Epithelial cell of proximal tubule (primary cell): ENCODE measurements around the gene RNF17. TPM values are rescaled to one million over a fixed set of nuclear protein-coding genes. Genes with fewer than 3 reads are reported as not detected.

Experiments used
- DNase-seq: peaks from one replicate; pipeline ENCODE4 v3.0.0-alpha.2; 2011; ENCODE audit warnings: low read depth
- H3K4me3 ChIP-seq: 2 replicates; pipeline ENCODE4 v1.5.1; 2011; ENCODE audit warnings: low read depth, mild to moderate bottlenecking, low read length
- total RNA-seq: library from RNA; depleted of rRNA; stranded (reverse); fragments of >200 nt; gene quantifications from 2 replicates; pipeline ENCODE4 v1.2.3, GENCODE V29; 2015
- TF ChIP-seq, protein P1 (sequence below): conservative IDR thresholded peaks from 2 replicates; pipeline ENCODE4 v1.5.1; 2012; ENCODE audit warnings: low read depth, mild to moderate bottlenecking, low read length

RNF17 gene
- total RNA-seq, 1 donor from 2014 or later: 1.8 TPM

DNA sequence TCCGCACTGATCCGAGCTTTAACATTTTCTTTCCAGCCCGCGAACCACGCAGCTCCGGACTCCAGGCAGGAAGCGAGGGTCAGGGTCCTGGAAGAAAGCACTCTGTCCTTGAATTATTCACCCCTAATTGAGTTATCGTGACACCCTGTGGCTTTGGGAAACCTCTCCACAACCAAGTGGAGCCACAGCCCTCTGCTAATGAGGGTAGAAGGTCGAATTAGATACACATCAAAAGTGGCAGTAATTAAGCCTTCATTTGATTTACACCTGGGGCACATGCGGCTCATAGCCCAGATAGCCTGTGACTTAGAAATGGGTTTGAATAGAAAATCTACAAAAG lies 15.9 kb upstream of the RNF17 start:
- no peak overlapping the region for H3K4me3 ChIP-seq
- DNase-seq: no peak

DNA sequence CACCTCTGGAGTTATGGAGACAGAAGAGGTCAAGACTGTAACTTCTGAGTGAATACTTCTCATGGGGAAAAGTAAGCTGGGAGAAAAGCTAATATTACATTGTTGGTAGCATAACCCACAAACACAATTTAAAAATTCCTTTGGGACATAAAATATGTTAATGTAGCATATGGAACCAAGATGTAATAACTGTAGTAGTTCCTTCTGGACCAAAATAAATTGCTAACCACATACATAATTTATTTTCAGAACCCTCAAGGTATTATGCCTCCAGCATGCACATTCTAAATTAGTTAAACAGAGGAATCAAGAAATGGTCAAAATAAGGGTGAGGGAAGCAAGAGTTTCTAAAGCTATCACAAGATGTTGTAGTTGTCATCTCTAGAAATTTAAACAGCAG lies 4.8 kb upstream of the RNF17 start:
- no peak for DNase-seq
- TF ChIP-seq, protein P1, sequence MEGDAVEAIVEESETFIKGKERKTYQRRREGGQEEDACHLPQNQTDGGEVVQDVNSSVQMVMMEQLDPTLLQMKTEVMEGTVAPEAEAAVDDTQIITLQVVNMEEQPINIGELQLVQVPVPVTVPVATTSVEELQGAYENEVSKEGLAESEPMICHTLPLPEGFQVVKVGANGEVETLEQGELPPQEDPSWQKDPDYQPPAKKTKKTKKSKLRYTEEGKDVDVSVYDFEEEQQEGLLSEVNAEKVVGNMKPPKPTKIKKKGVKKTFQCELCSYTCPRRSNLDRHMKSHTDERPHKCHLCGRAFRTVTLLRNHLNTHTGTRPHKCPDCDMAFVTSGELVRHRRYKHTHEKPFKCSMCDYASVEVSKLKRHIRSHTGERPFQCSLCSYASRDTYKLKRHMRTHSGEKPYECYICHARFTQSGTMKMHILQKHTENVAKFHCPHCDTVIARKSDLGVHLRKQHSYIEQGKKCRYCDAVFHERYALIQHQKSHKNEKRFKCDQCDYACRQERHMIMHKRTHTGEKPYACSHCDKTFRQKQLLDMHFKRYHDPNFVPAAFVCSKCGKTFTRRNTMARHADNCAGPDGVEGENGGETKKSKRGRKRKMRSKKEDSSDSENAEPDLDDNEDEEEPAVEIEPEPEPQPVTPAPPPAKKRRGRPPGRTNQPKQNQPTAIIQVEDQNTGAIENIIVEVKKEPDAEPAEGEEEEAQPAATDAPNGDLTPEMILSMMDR: no peak
- H3K4me3 ChIP-seq: no peak overlapping the region

More for the DNA sequence above, 15.9 kb upstream of the RNF17 start:
- TF ChIP-seq, protein P1: no peak

DNA sequence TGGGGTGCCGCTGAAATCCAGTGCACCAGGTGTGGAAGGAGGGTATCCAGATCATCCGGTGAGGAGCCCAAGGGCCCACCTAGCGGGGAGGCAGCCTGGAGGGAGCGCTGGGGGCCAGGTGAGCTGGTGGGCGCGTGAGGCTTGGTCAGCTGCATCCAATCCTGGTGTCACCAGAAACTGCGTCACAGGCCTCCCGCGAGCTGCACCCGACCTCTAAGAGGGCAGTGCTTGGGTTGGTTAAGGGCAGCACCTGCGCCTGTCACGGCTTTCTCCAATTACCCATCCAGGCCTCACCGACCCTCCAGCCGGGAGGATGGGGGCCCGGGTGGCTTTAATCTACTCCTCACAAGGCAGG lies 284 bp downstream of the RNF17 start:
- no peak for DNase-seq
- H3K4me3 ChIP-seq: no peak overlapping the region
- TF ChIP-seq, protein P1: no peak

DNA sequence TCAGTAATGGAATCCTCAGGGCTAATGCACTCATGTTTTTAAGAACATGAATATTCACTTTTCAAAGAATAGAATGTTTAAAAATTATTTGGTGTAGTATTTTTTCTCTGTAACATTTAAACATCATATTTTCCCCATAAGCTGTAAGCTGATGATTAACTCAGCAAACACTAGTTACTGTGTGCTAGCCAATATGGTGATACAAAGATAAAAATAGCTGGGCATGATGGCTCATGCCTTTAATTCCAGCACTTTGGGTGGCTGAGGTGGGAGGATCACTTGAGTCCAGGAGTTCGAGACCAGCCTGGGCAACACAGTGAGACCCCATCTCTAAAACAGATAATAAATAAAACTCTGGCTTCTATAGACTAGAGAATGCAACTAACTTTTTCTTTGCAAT lies 13.2 kb downstream of the RNF17 start:
- no peak for DNase-seq
- TF ChIP-seq, protein P1: no peak
- no peak overlapping the region for H3K4me3 ChIP-seq

DNA sequence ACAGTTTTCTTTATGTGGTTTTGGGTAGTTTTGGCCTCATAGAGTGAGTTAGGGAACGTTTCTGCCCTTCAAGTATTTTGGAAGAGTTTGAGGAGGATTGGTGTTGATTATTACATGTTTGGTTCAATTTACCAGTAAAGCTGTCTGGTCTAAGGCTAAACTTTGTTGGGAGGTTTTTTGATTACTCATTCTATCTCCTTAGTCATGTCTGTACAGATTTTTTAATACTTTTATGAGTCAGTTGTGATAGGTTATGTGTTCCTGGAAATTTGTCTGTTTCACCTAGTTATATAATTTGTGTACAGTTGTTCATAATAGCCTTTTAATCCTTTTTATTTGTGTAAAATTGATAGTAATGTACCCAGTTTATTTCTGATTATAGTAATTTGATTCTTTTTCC lies 20.4 kb downstream of the RNF17 start:
- no peak overlapping the region for H3K4me3 ChIP-seq
- no peak for DNase-seq
- TF ChIP-seq, protein P1: no peak

DNA sequence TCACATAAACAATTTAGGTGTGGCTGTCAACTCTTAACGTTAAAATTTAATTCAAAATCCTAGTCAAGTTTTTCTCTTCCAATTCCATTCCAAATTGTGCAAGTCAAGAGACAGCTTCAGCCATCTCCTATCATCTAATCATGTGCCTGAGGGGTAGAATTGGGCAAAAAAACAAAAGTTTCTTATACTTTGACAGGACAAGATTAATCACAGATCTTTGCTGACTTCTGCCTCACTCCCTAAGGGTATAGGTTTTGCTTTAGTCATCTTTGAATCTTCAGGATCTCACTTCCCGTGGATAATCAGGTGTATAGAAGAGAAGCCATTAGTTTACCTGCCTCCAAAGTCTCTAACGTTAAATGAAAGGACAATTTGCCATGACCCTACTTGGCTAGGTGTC lies 24.6 kb downstream of the RNF17 start:
- DNase-seq: no peak
- no peak overlapping the region for H3K4me3 ChIP-seq
- TF ChIP-seq, protein P1: no peak

DNA sequence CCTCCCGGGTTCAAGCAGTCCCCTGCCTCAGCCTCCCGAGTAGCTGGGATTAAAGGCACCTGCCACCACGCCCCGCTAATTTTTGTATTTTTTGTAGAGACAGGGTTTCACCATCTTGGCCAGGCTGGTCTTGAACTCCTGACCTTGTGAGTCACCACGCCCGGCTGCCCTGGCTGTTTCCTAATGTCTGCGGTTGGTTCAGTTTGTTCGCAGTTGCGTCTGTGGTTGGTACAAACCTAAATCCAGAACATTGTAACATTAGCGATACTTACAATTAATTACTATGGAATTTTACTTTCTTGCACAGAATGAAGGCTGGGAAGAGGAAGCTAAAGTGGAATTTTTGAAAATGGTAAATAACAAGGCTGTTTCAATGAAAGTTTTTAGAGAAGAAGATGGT lies 38.1 kb downstream of the RNF17 start:
- DNase-seq: no peak
- no peak overlapping the region for H3K4me3 ChIP-seq
- TF ChIP-seq, protein P1: no peak
